Epithelial cell of esophagus (primary cell): ENCODE measurements around the gene CPED1.

ENCODE experiments used
- DNase-seq: peaks from one replicate; pipeline ENCODE4 v3.0.0; 2010; ENCODE audit warnings: low read depth
- H3K4me3 ChIP-seq: 2 replicates; pipeline ENCODE4 v1.5.1; 2011; ENCODE audit warnings: mild to moderate bottlenecking, low read length, control low read depth
- TF ChIP-seq, protein P1 (sequence below): IDR thresholded peaks from 2 replicates; pipeline ENCODE4 v1.5.1; 2011; ENCODE audit warnings: low read depth, mild to moderate bottlenecking, low read length, control low read depth, inconsistent platforms; ENCODE audit not compliant: insufficient read depth; ENCODE audit errors: missing control alignments

CPED1 gene

DNA sequence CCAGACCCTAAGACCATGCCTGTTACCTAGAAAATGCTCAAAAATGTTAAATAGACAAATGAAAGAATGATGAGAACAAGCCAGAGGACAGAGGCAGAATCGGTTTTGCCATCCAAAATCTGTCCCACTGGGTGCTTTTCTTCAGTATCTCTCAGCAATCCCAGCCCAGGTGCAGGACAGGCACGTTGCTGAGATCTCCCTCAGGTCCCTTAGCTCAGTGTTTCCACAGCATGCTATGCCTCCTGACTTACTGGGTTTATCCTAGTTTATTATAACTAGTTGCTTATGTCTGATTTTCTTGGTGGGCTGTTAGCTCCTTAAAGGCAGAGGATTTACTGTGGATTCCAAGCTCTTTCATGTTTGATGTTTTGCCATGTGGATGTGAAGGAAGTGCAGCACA lies 20.3 kb downstream of the CPED1 start:
- H3K4me3 ChIP-seq: no peak overlapping the region
- TF ChIP-seq, protein P1, sequence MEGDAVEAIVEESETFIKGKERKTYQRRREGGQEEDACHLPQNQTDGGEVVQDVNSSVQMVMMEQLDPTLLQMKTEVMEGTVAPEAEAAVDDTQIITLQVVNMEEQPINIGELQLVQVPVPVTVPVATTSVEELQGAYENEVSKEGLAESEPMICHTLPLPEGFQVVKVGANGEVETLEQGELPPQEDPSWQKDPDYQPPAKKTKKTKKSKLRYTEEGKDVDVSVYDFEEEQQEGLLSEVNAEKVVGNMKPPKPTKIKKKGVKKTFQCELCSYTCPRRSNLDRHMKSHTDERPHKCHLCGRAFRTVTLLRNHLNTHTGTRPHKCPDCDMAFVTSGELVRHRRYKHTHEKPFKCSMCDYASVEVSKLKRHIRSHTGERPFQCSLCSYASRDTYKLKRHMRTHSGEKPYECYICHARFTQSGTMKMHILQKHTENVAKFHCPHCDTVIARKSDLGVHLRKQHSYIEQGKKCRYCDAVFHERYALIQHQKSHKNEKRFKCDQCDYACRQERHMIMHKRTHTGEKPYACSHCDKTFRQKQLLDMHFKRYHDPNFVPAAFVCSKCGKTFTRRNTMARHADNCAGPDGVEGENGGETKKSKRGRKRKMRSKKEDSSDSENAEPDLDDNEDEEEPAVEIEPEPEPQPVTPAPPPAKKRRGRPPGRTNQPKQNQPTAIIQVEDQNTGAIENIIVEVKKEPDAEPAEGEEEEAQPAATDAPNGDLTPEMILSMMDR: no peak
- no peak for DNase-seq

DNA sequence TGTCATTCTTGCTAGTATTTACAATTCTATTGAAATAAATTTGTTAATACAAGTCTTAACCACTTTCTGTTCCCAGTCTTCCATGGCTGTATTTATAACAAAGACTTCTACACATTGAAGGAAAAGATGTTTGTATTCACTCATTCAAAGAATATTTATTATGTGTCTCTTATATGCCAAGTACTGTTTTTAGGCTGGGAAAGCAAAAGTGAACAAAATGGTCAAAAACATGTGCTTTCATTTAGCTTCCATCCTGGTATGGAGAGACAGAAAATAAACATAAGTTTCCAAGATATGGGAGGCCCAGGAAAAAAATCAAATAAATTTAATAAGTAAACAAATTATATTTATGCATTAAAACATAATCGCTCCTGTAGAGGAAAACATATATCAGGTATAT lies 22.9 kb downstream of the CPED1 start:
- no peak overlapping the region for H3K4me3 ChIP-seq
- TF ChIP-seq, protein P1: no peak

DNA sequence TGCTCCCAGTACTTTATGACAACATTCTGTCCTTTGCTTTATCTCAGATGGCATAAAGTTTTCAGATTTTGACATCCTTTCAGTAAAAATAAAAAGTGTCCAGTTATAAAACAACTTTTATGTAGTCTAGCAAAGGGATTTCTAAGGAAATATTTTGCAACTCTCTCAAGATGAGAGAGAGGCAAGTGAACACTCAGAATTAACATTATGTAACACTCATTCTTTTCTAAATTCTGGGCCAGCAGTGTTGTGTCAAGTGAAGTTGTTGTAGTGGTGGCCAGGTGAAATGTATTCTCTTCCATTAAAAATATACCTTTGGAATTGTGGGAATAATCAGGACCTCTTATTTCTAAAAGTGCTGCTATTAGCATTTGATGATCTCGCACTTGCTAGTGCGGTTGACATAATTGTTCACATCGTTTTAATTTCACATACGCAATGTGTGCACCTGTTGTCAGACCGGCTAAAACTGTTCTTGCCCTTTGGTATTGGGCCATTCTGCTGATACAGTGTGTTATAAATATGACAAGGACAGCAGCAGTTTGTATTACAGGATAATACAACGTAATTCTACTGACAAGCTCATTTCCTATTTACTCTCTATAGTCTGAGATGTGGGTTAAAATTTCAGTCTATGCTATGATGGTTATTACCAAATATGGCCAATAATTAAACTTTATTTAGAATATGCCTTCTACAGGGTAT lies 23.8 kb downstream of the CPED1 start:
- TF ChIP-seq, protein P1: no peak
- DNase-seq: no peak
- H3K4me3 ChIP-seq: no peak overlapping the region

More for the DNA sequence above, 22.9 kb downstream of the CPED1 start:
- no peak for DNase-seq

DNA sequence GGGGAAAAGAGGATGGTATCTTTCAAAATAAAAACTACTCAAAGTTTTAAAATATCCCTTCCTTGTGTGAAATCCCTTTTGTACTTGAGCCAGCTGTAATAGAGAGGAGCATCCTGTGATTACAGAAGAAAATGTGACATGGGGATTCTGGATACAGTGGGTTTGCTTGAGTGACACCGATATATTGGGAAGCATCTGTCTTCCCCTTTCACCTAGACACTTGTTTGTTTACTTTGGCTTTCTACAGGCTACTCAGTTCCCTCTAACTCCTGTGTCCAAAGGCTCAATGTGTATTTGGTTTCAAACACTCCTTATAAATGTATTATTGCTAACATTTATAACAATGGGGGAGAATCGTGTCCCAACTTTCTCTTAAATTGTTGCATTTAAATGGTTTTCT lies 24.4 kb downstream of the CPED1 start:
- H3K4me3 ChIP-seq: no peak overlapping the region
- TF ChIP-seq, protein P1: no peak
- no peak for DNase-seq

DNA sequence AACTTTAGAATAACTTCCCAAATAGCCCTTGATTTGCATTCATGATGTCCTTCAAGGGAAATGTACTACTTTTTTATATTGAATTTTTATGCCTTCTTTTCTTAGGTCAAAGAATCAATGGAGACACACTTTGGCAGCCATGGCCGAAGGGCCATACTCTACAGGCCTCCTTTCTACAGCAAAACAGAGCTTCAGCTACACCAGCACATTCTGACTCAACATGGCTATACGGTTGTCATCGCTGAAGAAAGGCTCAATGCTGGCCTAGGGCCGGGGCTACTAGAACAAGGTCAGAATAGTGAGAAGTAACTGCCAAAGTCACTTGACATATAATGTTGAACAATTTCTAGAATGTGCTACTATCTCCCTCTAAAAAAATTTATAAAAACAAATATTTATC lies 27.0 kb downstream of the CPED1 start:
- TF ChIP-seq, protein P1: no peak
- no peak overlapping the region for H3K4me3 ChIP-seq
- no peak for DNase-seq

DNA sequence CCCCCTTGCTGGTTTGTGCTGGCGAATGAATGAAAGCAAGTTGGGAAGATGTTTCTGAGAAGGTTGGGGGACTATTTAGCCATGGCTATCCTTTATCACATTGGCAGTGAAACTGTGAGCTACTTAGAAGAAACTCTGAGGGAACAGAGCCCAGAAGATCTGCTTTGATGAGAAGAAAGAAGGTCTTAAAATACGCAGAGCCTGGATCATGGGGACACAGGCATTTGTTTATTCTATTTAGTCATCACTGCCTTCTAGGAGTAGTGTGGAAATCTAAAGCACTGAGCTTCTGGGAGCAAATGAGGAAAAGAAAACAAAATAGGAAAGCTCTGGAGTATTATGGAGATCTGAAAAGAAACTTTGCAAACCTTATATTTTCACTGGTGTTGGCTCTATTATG lies 28.5 kb downstream of the CPED1 start:
- H3K4me3 ChIP-seq: no peak overlapping the region
- DNase-seq: peak; percentile 29
- TF ChIP-seq, protein P1: no peak

DNA sequence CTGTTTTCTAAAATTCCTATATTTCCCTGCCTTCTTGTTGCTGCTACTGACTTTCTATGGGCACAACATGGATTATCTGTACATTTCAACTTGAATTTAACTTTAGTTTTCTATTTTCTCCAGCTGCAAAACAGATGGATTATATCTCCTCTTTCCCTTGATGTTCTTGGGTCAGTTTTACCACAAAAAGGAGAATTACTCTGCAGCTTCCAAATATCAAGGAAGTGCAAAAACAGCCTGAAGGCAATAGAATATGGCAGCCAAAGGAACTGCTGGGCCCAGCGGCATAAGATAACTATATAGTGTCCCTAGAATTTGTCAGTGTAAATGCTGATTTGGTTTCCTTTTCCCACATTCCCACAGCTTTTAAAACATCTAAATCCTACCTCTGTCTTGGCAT lies 29.1 kb downstream of the CPED1 start:
- DNase-seq: no peak
- no peak overlapping the region for H3K4me3 ChIP-seq
- TF ChIP-seq, protein P1: no peak
